Subcutaneous adipose tissue (tissue), 4 donors: ENCODE results near the gene SPTBN1. TPM values are rescaled to one million over a fixed set of nuclear protein-coding genes. Genes with fewer than 3 reads are reported as not detected.

Experiments
- CTCF ChIP-seq: fragments of 450-650 bp; IDR thresholded peaks from one replicate; pipeline ENCODE4 v1.5.1; 2016; ENCODE audit warnings: low read depth, mild to moderate bottlenecking, control low read depth, antibody characterized with exemption, moderate library complexity
- total RNA-seq, 4 donors: library from RNA; depleted of rRNA; stranded (reverse); fragments of >200 nt; gene quantifications; one replicate each; pipeline ENCODE4 v1.1.0, GENCODE V29; 2016

Gene SPTBN1
- total RNA-seq, 4 donors from 2014 or later: 655 to 1,523 (median 889) TPM

- no peak for TF ChIP-seq CTCF
Measured at GRCh38 chr2:54446625-54447024, 9.5 kb upstream of the SPTBN1 start.

- TF ChIP-seq CTCF: no peak
Measured at GRCh38 chr2:54454548-54455130, 1.5 kb upstream of the SPTBN1 start.

GRCh38 chr2:54455131-54455562 is 980 bp upstream of the SPTBN1 start:
- TF ChIP-seq CTCF: no peak

- TF ChIP-seq CTCF: no peak
Measured at GRCh38 chr2:54456362-54456611, 160 bp downstream of the SPTBN1 start.

GRCh38 chr2:54456612-54457322 is 640 bp downstream of the SPTBN1 start:
- no peak for TF ChIP-seq CTCF

GRCh38 chr2:54457323-54458023 is 1.3 kb downstream of the SPTBN1 start:
- no peak for TF ChIP-seq CTCF

GRCh38 chr2:54459037-54459441 is 2.9 kb downstream of the SPTBN1 start:
- TF ChIP-seq CTCF: no peak
